NCI-H2029 treated with DMSO at 0.1 percent for 48 hours (cell line): ENCODE data around the gene FBN2.
"Not testable (repeated sequence)": the region's sequence is repeated elsewhere in the genome, so short reads cannot be mapped to it uniquely, and the experiment has no call there.

Source experiments
- DNase-seq: peaks from one replicate; lab custom pipeline; 2025; lab: John Stamatoyannopoulos, UW

Gene FBN2

GRCh38 chr5:128424646-128425045 is 113.4 kb downstream of the FBN2 start:
- no peak for DNase-seq

GRCh38 chr5:128422612-128423011 is 115.4 kb downstream of the FBN2 start:
- no peak for DNase-seq

GRCh38 chr5:128414469-128414868 is 123.6 kb downstream of the FBN2 start:
- no peak for DNase-seq

- DNase-seq, result no peak
Observed at GRCh38 chr5:128413356-128413755, 124.7 kb downstream of the FBN2 start.

GRCh38 chr5:128412145-128412930 is 125.7 kb downstream of the FBN2 start:
- no peak for DNase-seq

- no peak for DNase-seq
Observed at GRCh38 chr5:128409166-128409800, 128.8 kb downstream of the FBN2 start.

GRCh38 chr5:128408622-128409021 is 129.4 kb downstream of the FBN2 start:
- DNase-seq, result no peak

GRCh38 chr5:128407944-128408343 is 130.1 kb downstream of the FBN2 start:
- no peak for DNase-seq

- DNase-seq, result no peak
Observed at GRCh38 chr5:128406803-128407202, 131.2 kb downstream of the FBN2 start.

- no peak for DNase-seq
Observed at GRCh38 chr5:128405159-128405558, 132.9 kb downstream of the FBN2 start.

GRCh38 chr5:128403333-128403732 is 134.7 kb downstream of the FBN2 start:
- DNase-seq, result no peak

- no peak for DNase-seq
Observed at GRCh38 chr5:128402506-128402905, 135.5 kb downstream of the FBN2 start.

GRCh38 chr5:128400766-128401165 is 137.3 kb downstream of the FBN2 start:
- not testable (repeated sequence) for DNase-seq

- no peak for DNase-seq
Observed at GRCh38 chr5:128399111-128399510, 138.9 kb downstream of the FBN2 start.

GRCh38 chr5:128397876-128398275 is 140.2 kb downstream of the FBN2 start:
- no peak for DNase-seq

- DNase-seq, result no peak
Observed at GRCh38 chr5:128395073-128395472, 143.0 kb downstream of the FBN2 start.

- DNase-seq, result no peak
Observed at GRCh38 chr5:128384068-128384467, 154.0 kb downstream of the FBN2 start.

GRCh38 chr5:128380337-128380736 is 157.7 kb downstream of the FBN2 start:
- no peak for DNase-seq

GRCh38 chr5:128378632-128379031 is 159.4 kb downstream of the FBN2 start:
- no peak for DNase-seq

GRCh38 chr5:128378196-128378595 is 159.8 kb downstream of the FBN2 start:
- DNase-seq, result no peak

- DNase-seq, result no peak
Observed at GRCh38 chr5:128376577-128376976, 161.5 kb downstream of the FBN2 start.

GRCh38 chr5:128366147-128366546 is 171.9 kb downstream of the FBN2 start:
- no peak for DNase-seq

- no peak for DNase-seq
Observed at GRCh38 chr5:128362370-128362769, 175.7 kb downstream of the FBN2 start.

GRCh38 chr5:128358826-128359225 is 179.2 kb downstream of the FBN2 start:
- DNase-seq, result no peak
